VCaP (cell line): Measurements from ENCODE around the gene GOLM1.

Source experiments
- H3K27ac ChIP-seq: fragments of 450-650 bp; 2 replicates; pipeline ENCODE4 v1.5.1; 2017
- CTCF ChIP-seq: fragments of 450-650 bp; conservative IDR thresholded peaks from 2 replicates; pipeline ENCODE4 v1.5.1; 2017; ENCODE audit warnings: mild to moderate bottlenecking, moderate library complexity

Gene GOLM1

GRCh38 chr9:86022687-86023266 is 76.6 kb downstream of the GOLM1 start:
- peak overlapping the region; percentile 55; the same call in 1 of the 2 replicates for H3K27ac ChIP-seq

GRCh38 chr9:86021166-86021565 is 78.2 kb downstream of the GOLM1 start:
- no peak for TF ChIP-seq CTCF
- H3K27ac ChIP-seq, result peak overlapping the region; percentile 55

More at GRCh38 chr9:86022687-86023266, 76.6 kb downstream of the GOLM1 start:
- TF ChIP-seq CTCF, result no peak

GRCh38 chr9:86020731-86021130 is 78.6 kb downstream of the GOLM1 start:
- H3K27ac ChIP-seq, result peak overlapping the region; percentile 55; the same call in 1 of the 2 replicates
- TF ChIP-seq CTCF, result no peak

GRCh38 chr9:86009133-86009532 is 90.2 kb downstream of the GOLM1 start:
- TF ChIP-seq CTCF, result no peak
- no peak overlapping the region for H3K27ac ChIP-seq

- no peak for TF ChIP-seq CTCF
- no peak overlapping the region for H3K27ac ChIP-seq
These were observed 94.0 kb downstream of the GOLM1 start for GRCh38 chr9:86005253-86005775.

- no peak for TF ChIP-seq CTCF
- no peak overlapping the region for H3K27ac ChIP-seq
These were observed 103.8 kb downstream of the GOLM1 start for GRCh38 chr9:85995599-85995998.

GRCh38 chr9:85995097-85995496 is 104.3 kb downstream of the GOLM1 start:
- no peak overlapping the region for H3K27ac ChIP-seq
- TF ChIP-seq CTCF, result no peak
